Stimulated activated CD4-positive, alpha-beta T cell treated with anti-CD3 and anti-CD28 coated beads, TNF-alpha, amount 100 ng/mL, for 4 hours (primary cell): ENCODE data around the gene SPAG16.
"Not testable (repeated sequence)": the region's sequence is repeated elsewhere in the genome, so short reads cannot be mapped to it uniquely, and the experiment has no call there.

Experiments
- DNase-seq, 3 experiments: peaks; one replicate each; pipeline ENCODE4 v3.0.0-alpha.2; 2020; ENCODE audit warnings: low read depth in 3 of 3

Gene SPAG16

GRCh38 chr2:213545481-213545880, 261.2 kb downstream of the SPAG16 start:
- DNase-seq = no peak

- no peak for DNase-seq
These were observed 261.8 kb downstream of the SPAG16 start for GRCh38 chr2:213545964-213546475.

DNA sequence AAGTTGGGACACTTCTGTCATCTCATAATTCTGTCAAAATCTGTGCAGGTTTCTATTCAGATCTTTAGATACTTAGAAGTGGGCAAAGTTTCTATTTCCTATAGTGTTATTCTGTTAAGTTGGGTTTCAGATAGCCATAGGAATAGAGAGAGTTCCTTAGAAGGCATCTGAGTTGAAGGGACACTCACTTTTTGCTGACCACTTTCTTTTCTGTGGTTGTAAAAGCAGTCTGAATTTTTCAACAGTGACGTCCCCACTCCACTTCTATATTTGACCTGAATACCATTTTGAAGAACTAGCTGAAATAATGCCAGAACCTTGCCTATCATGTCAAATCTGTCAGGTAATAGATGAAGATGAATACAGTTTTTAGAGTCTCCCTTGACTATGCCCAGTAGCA, 267.3 kb downstream of the SPAG16 start:
- no peak for DNase-seq

GRCh38 chr2:213559053-213559452, 274.8 kb downstream of the SPAG16 start:
- DNase-seq = no peak

- DNase-seq = no peak
These were observed 277.5 kb downstream of the SPAG16 start for GRCh38 chr2:213561759-213562158.

GRCh38 chr2:213562539-213563180, 278.4 kb downstream of the SPAG16 start:
- DNase-seq = no peak

GRCh38 chr2:213566846-213567245, 282.6 kb downstream of the SPAG16 start:
- DNase-seq = no peak

GRCh38 chr2:213609570-213610170, 325.4 kb downstream of the SPAG16 start:
- no peak for DNase-seq

GRCh38 chr2:213627054-213627710, 342.9 kb downstream of the SPAG16 start:
- DNase-seq = no peak

- no peak for DNase-seq
These were observed 343.7 kb downstream of the SPAG16 start for GRCh38 chr2:213627835-213628460.

- no peak for DNase-seq
These were observed 356.6 kb downstream of the SPAG16 start for GRCh38 chr2:213640738-213641425.

- DNase-seq = no peak
These were observed 360.7 kb downstream of the SPAG16 start for GRCh38 chr2:213644926-213645325.

- DNase-seq = no peak
These were observed 364.9 kb downstream of the SPAG16 start for GRCh38 chr2:213649176-213649575.

DNA sequence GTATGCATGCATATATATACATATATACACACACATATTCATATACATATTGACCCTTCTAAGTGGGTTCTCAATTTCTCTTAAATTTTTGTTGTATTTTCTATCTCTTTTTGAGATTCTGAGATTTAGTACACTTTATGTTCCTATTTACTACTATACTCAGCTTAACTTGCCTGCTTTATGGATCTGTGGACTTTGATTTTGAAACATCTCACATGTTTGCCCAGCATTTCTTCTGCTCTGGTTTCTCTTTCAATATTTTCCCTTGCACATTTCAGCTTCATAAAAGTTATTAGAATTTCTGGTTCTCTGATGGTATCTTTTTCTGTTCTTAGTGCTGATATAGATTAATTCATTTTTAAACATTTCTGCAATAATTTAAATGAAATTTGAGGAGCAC, 380.6 kb downstream of the SPAG16 start:
- DNase-seq = no peak

DNA sequence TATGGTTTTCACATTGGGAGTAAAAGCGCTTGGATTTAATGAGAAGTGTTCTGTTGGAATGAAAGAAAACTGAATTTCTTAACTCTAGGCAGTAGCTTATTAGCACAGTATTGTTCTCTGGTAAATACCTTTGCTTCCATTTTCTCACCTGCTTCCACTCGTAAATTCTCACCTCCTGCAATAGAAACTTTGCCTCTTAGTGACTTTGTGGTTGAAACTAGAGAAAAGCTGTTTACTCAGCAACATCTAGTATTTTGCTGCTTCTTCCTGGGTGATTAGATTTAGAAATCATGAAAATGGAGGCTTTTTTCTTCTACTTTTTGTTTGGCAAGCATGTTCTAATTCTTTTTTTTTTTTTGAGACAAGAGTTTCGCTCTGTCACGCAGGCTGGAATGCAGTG, 385.4 kb downstream of the SPAG16 start:
- DNase-seq = no peak

DNA sequence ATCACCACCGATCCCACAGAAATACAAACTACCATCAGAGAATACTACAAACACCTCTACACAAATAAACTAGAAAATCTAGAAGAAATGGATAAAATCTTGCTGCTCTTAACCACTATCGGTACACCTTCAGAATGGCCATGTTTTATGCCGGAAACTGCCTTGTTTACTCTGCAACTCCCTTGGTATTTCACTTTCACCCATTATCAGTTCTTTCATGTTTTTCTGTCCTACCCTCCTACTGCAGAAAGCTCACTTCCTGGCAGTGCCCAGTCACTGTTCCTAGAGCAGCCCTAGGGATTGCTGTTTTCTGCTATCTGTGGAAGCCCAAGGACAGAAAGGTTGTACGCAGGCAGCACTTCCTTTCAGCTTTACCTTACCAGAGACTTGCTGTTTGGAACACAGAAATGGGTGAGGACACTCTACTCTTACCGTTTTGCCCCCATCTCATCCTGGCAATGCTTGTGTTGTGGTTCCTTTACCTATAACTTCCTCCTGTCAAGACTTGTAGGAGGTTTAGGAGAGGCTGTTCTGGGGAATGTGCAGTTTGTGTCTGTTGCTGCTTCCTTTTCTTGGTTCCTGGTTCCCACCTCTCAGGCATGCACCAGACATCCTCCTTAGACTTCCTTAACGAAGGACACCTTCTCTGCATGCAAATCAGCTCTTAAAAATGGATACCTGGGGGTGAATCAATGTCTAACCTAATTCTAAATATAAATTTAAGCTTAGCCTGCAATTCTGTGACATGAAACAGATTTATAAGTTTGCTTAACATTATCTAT, 394.4 kb downstream of the SPAG16 start:
- DNase-seq = no peak

DNA sequence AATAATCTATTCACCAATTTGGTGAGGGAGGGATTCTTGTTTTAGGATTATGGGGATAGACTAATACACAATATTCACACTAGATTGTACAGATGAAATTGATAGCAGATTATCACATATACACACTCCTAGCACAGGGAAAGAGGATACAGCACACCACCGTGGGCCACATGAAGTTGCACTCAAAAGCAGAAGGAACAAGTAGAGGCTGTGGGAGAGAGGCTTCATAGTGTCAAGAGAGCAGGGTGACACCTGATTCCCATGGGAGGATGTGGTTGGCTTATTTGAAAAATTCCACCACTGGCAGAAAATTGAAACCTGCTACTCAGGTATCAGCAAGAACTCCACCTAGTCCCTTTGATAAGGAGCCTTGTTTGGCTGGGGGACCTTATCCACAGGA, 395.6 kb downstream of the SPAG16 start:
- DNase-seq = no peak

- DNase-seq = no peak
These were observed 398.0 kb downstream of the SPAG16 start for GRCh38 chr2:213682276-213682675.

DNA sequence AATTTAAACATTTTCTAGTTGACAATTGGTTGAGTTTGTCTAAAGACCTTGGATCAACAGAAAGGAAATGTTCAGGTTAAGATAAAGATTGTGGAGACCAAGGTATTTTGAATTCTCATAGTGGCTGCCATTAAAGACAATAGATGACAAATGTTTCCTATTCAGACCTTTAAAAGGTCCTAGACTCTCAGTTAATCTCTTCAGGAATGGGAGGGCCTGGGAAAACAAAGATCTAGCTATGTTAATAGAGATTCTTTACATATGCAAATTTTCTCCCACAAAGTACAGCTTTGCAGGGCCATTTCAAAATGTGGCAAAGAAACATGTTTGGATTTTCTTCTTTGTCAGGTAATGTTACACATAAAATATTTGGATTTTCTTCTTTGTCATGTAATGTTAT, 403.9 kb downstream of the SPAG16 start:
- no peak for DNase-seq

DNA sequence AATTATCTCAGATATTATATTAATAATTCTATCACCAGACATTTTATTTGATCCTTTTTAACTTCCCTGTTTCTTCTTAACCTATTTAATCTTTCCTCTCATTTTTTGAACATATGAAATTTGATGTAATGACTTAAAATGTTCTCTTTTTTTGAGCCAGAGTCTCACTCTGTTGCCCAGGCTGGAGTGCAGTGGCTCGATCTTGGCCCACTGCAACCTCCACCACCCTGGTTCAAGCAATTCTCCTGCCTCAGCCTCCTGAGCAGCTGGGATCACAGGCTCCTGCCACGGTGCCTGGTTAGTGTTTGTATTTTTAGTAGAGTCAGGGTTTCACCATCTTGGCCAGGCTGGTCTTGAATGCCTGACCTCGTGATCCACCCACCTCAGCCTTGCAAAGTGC, 404.6 kb downstream of the SPAG16 start:
- DNase-seq = not testable (repeated sequence)

GRCh38 chr2:213689585-213689984, 405.3 kb downstream of the SPAG16 start:
- no peak for DNase-seq
